GM21528 (cell line): ENCODE measurements around the gene SF3A1.

Experiments
- ATAC-seq: cut with Tn5 transposase; IDR thresholded peaks from one replicate; pipeline ENCODE4 v1.9.1; 2021; ENCODE audit warnings: mild to moderate bottlenecking, moderate library complexity; ENCODE audit not compliant: unreplicated experiment, low FRiP score

SF3A1 gene

DNA sequence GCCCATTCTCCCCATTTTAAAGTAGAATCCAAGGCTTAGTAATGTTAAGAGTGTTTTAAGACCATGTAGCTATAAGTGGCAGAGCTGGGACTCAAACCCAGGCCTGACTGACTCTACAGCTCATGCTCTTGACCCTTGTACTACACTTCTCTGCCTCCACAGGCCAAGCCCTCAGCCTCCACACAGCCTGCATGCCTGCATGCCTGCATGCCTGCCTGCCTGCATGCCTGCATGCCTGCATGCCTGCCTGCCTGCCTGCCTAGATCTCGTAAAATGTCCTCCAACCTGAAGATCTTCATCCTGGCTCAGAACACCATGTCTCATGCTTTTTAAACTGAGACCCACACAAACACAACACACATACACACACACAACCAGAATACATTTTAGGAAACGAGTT, 48.6 kb downstream of the SF3A1 start:
- no peak for ATAC-seq

DNA sequence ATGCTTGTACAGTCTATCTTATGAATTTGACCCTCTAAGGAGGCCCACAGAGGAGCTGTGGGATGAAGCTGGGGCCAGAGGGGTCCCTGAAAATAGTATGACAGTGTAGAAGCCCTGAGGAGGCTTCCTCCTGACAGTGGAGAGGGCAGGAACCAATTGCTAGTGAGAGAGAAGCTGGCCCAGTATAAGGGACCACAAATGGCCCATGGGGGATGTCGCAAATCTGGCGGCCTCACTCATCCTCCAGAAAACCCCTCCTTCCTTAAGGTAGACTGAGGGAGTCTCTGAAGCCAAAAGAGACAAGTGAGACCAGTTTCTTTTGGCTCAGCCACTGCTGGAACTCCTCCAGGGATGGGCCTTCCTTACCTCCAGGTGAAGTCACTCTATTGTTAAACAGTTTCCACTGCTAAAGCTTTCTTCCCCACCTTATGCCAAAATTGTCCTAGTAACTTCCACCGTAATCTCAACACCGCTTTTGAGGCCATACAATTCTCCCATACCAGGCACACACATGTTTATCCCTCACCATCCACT, 49.6 kb downstream of the SF3A1 start:
- ATAC-seq, result no peak

DNA sequence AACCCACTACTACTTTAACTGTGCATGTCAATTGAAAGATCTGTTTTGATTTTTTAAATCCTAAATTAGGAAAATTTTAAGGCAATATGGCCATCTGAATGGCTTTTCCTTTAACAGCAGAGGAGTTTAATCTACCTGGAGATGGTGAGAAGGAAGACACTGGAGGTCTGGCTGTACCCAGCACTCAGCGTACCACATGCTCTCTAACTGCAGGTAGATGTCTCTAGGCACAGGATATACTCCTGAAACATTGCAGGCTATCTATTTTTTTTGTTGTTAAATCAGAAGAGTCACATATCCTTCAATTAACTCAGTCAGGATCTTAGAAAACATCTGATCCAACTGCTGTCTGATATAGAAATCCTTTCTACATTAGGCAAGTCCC, 50.1 kb downstream of the SF3A1 start:
- no peak for ATAC-seq

DNA sequence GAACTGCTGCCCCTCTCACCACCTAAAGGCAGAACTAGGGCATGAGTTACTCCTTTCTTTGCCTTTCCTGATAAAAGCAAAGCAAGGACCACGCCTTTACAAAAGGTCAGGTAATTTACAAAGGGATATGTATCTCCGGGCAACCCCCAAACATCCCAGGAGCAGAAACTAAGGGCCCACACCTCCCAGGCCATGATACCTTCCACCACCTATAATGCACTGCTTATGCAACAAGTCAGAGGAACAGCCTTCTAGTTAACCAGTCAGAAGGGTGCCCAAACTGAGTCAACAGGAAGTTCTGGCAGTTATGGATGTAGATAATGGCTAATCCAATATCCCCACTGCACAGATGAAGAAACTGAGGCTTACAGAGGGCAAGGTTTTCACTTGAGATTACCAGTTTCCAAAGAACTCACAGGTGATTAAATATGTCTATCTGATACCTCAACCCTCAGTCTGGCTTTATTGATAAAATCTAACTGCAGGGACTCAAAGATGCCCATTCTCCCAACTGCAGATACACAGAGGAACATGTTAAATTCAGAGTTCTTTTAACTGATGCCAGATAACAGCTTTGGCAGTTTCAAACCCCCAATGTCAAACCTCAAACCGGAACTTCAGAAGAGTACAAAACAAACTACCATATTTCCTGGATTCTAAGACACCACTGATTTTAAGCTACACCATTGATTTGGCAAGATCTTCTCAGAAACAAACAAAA, 50.6 kb downstream of the SF3A1 start:
- ATAC-seq, result no peak

DNA sequence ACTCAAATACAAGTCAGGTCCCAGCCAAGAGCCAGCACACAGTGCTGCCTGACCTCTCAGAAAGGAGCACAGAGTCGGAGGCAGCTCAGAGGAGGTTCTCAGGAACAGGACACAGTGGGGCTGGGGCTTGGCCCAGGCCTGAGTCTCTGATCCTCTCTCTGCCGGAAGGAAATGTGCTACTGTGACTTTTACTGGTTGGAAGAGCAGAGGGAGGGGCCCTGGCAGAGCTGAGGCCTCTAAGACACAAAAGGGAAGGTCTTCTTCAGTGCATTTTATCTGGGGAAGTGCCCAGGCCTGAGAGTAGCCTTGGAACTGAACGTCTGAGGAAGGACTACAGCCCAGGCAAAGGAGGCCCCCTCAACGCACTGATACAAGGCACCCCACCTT, 51.2 kb downstream of the SF3A1 start:
- no peak for ATAC-seq

DNA sequence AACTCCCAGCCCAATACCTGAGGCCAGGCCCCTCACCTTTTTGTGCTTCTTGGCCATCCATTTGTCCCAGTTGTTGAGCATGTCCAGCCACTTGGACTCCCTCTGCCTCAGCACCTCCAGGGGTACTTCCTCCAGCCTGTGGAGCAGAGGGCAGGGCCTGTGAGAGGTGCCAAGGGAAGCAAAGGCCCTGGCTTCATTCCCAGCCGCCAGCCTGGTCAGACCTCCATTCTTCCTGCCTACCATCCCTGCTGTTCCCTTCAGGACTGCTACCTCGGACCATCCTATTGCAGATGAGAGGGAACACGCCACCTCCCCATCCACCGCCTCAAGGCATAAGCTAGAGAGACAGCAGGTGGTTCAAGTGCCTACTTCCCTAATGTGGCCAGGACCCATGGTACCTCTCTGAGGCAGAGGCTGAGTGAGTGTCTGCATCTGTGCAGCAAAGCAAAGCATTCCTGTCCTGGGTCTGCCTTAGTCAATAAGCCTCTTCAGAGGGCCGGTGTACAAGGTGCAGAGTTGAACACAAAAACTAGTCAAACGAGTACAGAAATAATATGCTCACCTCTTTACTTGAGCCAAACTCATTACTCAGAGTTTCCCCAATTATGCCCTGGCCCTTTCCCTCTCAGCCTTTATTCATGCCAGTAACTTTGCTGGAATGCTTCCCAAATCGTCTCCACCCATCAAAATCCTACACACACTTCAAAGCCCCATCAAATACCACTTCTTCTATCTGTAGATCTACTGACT, 52.0 kb downstream of the SF3A1 start:
- ATAC-seq, result no peak

DNA sequence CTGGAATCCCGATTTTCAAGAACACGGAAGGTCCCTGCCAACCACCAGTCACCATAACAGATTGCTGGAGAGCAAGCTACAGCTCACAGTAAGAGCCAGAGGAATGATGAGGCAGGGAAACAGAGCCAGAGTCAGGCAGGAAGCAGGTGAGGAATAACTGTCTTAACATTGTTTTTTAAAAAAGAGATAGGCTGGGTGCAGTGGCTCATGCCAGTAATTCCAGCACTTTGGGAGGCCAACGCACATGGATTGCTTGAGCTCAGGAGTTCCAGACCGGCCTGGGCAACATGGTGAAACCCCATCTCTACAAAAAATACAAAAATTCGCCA, 53.9 kb downstream of the SF3A1 start:
- no peak for ATAC-seq

DNA sequence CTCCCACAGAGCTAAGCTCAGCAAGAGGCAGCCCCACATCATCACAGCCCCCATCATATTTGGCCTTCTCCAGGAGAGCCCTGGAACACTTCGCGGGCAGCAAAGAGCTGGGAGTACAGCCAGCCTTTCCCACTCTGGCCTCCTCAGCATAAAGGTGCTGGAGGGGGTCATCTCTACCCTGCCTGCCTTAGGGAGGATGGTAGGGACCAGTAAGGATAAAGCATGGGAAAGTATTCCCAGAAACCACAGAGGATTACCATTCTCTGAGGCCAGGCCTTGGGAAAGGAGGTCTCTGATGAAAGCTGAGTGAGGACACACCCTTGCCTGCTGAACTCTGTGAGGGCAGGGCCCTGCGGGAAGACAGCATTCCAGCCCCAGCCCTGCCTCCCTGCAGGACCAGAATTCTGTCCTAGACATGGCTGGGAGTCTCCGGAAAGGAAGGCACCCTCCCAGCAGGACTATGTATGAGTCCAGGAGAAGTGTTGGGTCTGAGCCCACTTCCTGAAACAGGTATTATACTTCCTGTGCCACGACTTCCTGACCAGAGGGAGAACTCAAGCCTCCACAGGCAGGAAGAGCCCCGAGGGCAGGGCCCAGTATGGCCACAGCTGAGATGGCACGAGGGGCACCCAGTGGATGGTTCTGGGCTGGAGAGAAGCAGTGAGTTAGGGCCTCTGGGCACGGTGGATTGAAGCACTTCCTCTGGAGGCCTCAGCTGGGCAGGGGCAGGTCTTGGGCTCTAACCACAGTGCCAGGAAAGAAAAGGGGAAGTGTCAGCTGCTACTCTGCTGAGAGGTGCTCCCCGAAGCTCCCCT, 54.5 kb downstream of the SF3A1 start:
- no peak for ATAC-seq

DNA sequence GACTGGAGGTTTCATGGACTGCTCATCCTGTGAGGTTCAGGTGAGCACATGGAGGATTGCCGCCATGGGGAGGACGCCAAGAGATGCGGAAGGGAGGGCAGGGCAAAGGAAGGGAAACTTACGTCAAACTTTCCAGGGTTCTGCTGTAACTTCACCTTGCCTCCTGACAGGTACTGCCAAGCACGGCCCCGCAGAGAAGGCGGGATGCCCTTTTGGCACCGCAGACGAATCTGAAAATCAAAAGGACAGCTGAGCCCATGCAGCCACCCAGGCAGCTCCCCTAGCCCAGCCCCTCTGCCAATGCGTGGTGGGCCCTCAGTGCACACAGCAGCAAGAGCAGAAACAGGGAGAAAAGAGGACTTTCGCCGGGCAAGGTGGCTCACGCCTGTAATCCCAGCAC, 57.4 kb downstream of the SF3A1 start:
- ATAC-seq, result no peak

DNA sequence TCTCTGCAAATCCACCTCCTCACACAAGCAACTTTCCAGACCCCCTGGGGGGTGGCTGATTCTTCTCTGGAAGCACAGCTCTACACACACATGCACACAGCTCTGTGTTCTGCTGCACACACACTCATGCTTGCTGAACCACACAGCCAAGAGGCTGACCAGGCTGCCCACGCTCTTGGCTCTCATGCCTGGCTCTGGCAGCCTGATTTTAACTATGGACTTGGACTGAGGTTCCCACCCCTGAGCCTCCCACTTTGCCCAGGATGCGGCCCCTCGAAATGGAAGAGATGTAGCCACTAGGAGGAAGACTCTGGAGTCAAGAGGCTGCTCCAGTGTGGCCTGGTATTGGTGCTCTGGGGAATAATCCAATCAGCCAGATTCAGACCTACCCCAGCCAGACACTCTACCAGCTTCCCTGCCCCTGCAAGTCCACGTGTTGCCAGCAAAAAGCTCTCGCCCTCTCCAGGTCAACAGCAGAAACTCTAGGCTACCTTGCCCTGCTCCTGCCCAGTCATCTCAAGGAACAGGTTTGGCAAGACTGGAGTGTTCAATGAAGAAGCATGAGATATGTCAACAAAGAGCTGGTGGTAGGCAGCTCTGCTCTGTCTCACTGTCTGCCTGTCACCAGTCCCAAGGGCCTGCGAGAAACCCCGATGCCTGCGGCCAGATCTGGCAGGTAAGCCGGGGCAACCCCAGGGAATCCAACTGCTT, 58.5 kb downstream of the SF3A1 start:
- no peak for ATAC-seq

DNA sequence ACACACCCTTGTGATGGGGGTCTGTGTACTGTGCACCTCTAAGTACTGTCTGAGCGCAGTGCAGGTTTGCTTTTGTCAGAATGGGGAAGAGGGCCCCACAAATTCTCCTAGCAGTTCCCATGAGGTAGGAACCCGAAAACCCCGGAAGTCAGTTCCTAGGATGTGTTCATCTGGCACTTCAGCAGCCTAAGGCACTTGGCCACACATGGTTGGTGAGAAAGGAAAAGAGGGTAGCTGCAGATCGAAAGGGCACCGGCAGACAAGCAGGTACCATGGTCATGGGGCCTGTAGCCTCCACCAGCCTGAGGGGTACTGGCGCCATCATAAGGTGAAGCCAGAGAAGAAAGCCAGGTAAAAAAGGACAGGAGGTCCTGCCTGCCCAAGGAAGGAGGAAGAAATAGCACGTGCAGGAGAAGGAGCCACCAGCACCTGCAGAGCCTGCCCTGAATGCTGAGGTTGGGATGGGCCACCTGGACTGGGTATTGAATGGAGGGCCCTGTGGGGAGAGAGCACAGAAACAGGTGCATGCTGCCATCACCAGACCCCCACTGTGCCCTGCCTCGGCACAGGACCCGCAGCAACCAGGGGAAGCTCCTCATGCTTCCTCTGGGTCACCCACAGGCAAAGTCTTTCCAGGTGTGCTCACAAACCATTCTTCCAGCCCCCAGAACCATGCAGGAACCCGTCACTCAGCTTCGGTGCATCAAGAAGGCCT, 59.3 kb downstream of the SF3A1 start:
- no peak for ATAC-seq

DNA sequence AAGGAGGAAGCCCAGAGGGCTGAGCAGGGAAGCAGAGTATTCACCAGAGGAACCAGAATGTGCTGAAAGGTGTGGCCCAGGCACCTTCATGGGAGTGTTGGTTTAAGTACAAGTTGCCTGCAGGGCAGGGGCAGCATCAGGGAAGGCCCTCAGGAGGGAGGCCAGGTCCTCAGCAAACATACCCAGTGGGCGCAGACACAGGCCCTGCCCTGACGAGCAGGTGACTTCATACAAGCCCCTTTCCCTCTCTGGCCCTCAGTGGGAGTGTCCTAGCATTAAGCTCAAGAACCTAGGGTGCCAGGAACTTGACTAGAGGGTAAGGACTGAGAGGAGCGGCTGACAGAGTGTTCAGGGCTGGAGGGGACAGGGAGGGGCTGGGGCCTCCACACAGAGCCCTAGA, 59.9 kb downstream of the SF3A1 start:
- no peak for ATAC-seq

DNA sequence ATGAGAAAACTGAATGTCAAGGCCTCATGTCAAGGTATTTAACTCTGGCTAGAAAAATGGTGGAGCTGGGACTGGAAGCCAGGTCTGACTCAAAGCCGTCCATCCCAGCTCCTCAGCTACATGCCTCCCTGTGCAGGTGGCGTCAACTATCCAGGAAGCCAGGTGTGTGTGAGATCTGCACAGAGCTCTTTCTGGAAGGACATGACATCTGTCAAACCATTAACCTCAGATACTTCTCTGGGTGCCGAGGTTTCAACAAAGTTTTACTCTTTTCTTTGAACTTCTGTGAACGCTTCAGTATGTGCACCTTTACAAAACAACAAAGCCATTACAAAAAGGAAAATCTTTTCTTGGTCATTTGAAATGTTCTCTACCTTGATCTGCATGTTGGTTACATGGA, 60.4 kb downstream of the SF3A1 start:
- no peak for ATAC-seq

DNA sequence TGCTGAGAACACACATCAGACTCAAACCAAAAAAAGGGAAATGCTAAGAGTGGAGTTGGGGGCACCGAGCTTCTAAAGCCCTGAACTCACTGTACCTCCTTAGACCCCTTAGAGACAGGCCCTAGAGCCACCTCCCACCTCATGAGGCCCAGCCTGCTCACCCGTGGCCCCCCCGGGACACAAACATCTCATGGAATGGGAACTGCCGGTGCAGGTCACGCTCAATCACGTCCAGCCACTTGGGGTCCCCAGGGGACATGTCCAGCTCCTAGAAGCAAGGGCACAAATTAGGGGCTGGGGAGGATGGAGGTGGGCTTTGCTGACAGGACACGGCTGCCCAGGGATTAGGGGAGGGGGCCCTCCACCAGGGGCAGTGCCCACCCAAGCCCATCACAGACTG, 61.1 kb downstream of the SF3A1 start:
- no peak for ATAC-seq

DNA sequence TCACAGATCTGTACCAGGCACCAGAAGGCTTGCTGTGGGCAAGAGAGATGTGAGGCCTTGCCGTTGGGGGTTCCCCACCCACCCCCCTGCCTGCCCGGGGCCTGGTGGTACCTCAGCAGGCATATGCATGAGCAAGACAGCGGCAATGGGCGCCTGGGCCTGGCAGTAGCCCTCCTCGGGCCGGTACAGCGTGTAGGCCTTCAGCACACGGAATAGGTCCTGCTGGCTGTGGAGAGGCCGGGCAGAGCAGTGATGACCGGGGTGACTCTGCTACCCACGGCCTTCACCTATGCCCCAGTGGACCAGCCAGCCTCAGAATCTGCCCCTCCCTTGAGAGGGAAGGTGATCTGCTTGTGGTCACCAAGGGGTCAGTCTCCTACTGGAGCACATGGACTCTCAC, 61.9 kb downstream of the SF3A1 start:
- no peak for ATAC-seq

DNA sequence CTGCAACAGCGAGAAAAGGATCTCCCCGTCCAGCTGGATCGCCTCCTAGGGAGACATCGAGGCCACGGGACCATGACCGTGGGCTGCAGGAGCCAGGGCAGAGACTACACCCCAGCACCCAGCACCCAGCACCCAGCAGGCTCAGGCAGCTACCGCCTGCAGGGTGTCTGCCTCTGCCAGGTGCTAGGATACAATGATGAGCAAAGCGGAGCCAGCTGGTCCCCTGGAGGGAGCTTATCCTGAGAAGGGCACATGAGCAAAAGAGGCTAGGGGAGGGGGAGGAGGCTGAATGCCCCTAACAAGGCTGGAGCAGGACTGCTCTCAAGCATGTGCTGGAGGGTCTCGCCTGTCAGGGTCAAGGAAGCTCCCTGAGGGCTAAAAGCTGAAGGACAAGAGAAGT, 62.6 kb downstream of the SF3A1 start:
- ATAC-seq, result no peak

DNA sequence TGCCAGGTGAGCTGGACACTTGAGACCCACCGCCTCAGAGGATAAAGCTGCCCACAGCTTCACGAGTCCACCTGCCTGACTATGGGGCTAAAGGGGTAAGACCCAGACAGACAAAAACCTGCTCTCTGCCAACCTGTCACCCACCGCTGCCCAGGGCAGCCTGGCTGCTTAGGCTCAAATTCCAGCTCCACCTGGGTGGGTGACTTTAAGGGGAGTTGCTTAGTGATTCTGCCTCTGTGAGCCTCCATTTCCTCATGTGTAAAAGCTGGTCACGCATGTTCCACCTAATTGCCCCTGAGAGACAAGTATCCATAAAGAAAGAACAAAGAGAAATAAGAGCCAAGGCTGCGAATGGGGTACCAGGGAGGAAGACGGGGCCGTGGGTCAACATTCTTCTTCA, 63.7 kb downstream of the SF3A1 start:
- no peak for ATAC-seq

DNA sequence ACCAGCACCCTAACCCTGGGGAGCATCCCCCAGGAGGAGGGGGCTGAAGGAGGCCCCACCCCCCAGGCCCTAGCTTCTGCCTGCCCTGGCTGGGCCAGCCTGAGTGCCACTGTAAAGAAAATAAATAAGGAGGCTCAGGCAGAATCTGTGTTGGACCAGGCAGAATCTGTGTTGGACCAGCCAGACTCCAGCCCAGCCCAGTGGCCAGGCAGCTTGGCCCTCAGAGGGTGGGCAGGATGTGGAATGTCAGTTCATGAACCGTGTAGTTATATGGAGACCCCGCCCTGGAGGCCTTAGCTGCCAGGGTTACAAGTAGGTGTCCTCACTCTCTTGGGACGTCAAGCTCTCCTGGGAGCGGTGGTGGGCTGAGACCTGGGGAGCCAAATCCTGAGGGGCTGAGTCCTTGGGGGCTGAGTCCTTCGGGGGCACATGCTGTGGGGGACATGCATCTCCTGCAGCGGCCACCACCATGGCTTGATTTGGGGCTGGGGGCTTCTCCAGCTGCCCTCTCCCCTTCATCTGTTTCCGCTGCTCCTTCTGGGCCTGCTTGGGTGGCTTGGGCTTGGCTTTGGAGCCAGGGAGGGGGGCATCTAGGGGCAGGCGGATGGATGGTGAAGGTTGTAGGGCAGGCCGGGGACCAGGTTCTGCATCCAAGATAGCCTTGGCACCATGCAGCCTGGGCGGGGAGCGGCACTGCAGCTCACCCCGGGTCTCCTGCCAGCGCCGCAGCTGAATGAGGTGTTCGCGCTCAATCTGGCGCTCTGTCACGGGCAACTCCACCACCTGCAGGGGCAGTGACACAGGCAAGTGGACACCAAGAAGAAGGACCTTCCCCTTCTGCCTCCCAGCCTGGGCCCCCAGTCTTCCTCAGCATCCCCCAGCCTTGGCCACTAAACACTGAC, 64.4 kb downstream of the SF3A1 start:
- ATAC-seq, result no peak
